Retinal pigment epithelial cell (primary cell): ENCODE results near the gene HSPBAP1.

Experiments used
- DNase-seq: peaks from one replicate; pipeline ENCODE4 v3.0.0-alpha.2; 2010; ENCODE audit warnings: low read depth
- H3K4me3 ChIP-seq: 2 replicates; pipeline ENCODE4 v1.5.1; 2011; ENCODE audit warnings: mild to moderate bottlenecking, low read length, control low read depth, moderate library complexity
- CTCF ChIP-seq: conservative IDR thresholded peaks from 2 replicates; pipeline ENCODE4 v1.5.1; 2011; ENCODE audit warnings: low read depth, low read length, control low read depth, inconsistent platforms

Gene HSPBAP1

GRCh38 chr3:122786066-122786465 lies 7.6 kb downstream of the HSPBAP1 start:
- no peak overlapping the region for H3K4me3 ChIP-seq
- DNase-seq, result no peak
- TF ChIP-seq CTCF, result no peak

- H3K4me3 ChIP-seq, result no peak overlapping the region
- DNase-seq, result no peak
- no peak for TF ChIP-seq CTCF
These were observed 8.4 kb downstream of the HSPBAP1 start for GRCh38 chr3:122785231-122785630.

GRCh38 chr3:122784436-122784835 lies 9.2 kb downstream of the HSPBAP1 start:
- no peak for TF ChIP-seq CTCF
- no peak overlapping the region for H3K4me3 ChIP-seq
- DNase-seq, result no peak

GRCh38 chr3:122782804-122783203 lies 10.8 kb downstream of the HSPBAP1 start:
- no peak for TF ChIP-seq CTCF

GRCh38 chr3:122777563-122777962 lies 16.1 kb downstream of the HSPBAP1 start:
- no peak for TF ChIP-seq CTCF
- no peak overlapping the region for H3K4me3 ChIP-seq
- no peak for DNase-seq

More at GRCh38 chr3:122782804-122783203, 10.8 kb downstream of the HSPBAP1 start:
- no peak for DNase-seq
- H3K4me3 ChIP-seq, result no peak overlapping the region

- no peak overlapping the region for H3K4me3 ChIP-seq
- no peak for DNase-seq
- no peak for TF ChIP-seq CTCF
These were observed 16.8 kb downstream of the HSPBAP1 start for GRCh38 chr3:122776675-122777468.

- H3K4me3 ChIP-seq, result no peak overlapping the region
- no peak for TF ChIP-seq CTCF
- no peak for DNase-seq
These were observed 19.1 kb downstream of the HSPBAP1 start for GRCh38 chr3:122774564-122774963.
